Body of pancreas (tissue), 4 donors: Measurements from ENCODE around the gene WNT10A. TPM values are rescaled to one million over a fixed set of nuclear protein-coding genes. Genes with fewer than 3 reads are reported as not detected.
"Not testable (repeated sequence)": the region's sequence is repeated elsewhere in the genome, so short reads cannot be mapped to it uniquely, and the experiment has no call there.

ENCODE experiments used
- ATAC-seq: fragments of 150-250 bp; one replicate; pipeline ENCODE4 v1.9.1; 2016
- DNase-seq, 4 donors: peaks; one replicate each; pipeline ENCODE4 v3.0.0-alpha.2; 2019
- H3K27ac ChIP-seq, 4 donors: fragments of 200-600 bp; sonication (generic); 1 replicate in 3 of 4; 2 replicates in 1 of 4; pipeline versions ENCODE4 v1.5.1 to v1.6.1; 2016 to 2019; ENCODE audit warnings: mild to moderate bottlenecking in 1 of 4, mixed read lengths in 1 of 4, moderate library complexity in 1 of 4
- H3K27me3 ChIP-seq, 2 donors: fragments of 200-600 bp; sonication (generic); one replicate each; pipeline ENCODE4 v1.6.0; 2016; ENCODE audit warnings: mild to moderate bottlenecking in 1 of 2
- H3K36me3 ChIP-seq, 2 donors: fragments of 200-600 bp; sonication (generic); replicated peaks in 1 of 2; 2 replicates each; pipeline ENCODE4 v1.5.1; 2016; ENCODE audit warnings: low read depth in 2 of 2; ENCODE audit not compliant: insufficient read depth in 1 of 2
- H3K4me1 ChIP-seq: fragments of 200-600 bp; sonication (generic); one replicate; pipeline ENCODE4 v1.6.0; 2016
- H3K4me3 ChIP-seq, 2 donors: fragments of 200-600 bp; sonication (generic); 1 replicate in 1 of 2; 2 replicates in 1 of 2; pipeline ENCODE4 v1.5.1; 2016 to 2019
- H3K9me3 ChIP-seq, 3 donors: fragments of 200-600 bp; sonication (generic); 1 replicate in 2 of 3; 2 replicates in 1 of 3; pipeline ENCODE4 v1.5.1; 2016
- POLR2A ChIP-seq, 3 donors: fragments of 450-650 bp; IDR thresholded peaks; one replicate each; pipeline ENCODE4 v1.6.1; 2016; ENCODE audit warnings: antibody characterized with exemption in 3 of 3, mild to moderate bottlenecking in 2 of 3
- WGBS, 2 donors: methylation state at CpG; one replicate each; pipeline ENCODE4 v1.1.5; 2017; 5-methylcytosine and 5-hydroxymethylcytosine counted together
- intact Hi-C: fragments of 100-400 bp; cut with DNase I; formaldehyde crosslinking; loops from one replicate; pipeline ENCODE4 v1.15.1; 2023
- small RNA-seq: library from RNA; depleted of rRNA; stranded (forward); fragments of <200 nt; gene quantifications from one replicate; pipeline ENCODE3, GENCODE V24; 2016
- total RNA-seq, 2 donors: library from RNA; depleted of rRNA; stranded (reverse); fragments of >200 nt; gene quantifications; one replicate each; pipeline ENCODE4 v1.1.0, GENCODE V29; 2016
- TF ChIP-seq, protein P1 (sequence below), 7 experiments: fragments of 450-650 bp in 4 of 7; fragments of 200-600 bp in 3 of 7; sonication (generic) in 3 of 7; IDR thresholded peaks; one replicate each; pipeline ENCODE4 v1.5.1; 2016 to 2019; ENCODE audit warnings: antibody characterized with exemption in 7 of 7

Gene WNT10A
- total RNA-seq, 2 donors from 2014 or later, result 0.52 TPM; not detected in 1

DNA sequence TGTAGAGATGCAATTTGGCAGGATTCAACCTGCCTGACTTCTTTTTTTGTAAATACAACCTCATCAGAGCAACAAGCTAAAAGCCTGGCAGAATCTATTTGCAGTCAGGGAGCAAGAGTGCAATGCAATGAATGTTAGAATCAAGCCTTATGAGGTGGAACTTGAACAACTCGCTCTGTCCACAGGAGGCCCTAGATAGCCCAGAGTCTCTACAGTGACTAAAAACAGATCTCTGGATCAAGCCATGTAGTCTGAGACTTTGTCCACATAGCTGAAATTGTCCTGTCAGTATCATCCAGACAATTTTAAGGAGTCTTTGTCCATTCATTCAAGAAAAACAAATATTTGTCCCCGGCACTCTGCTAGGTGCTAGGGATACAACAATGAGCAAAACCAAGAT lies 46.8 kb downstream of the WNT10A start:
- no peak for ATAC-seq
- no peaks in the 10 kb centered on the region for H3K36me3 ChIP-seq
- no peak overlapping the region for H3K4me3 ChIP-seq
- H3K4me1 ChIP-seq, result no peaks in the 10 kb centered on the region
- no peak for DNase-seq
- no peaks in the 10 kb centered on the region for H3K9me3 ChIP-seq
- no peak overlapping the region for H3K27ac ChIP-seq
- H3K27me3 ChIP-seq, result no peaks in the 10 kb centered on the region
- intact Hi-C loops, result no loop called here
- TF ChIP-seq POLR2A (IDR thresholded peaks at IDR 0.05), result no peak
- TF ChIP-seq, protein P1, sequence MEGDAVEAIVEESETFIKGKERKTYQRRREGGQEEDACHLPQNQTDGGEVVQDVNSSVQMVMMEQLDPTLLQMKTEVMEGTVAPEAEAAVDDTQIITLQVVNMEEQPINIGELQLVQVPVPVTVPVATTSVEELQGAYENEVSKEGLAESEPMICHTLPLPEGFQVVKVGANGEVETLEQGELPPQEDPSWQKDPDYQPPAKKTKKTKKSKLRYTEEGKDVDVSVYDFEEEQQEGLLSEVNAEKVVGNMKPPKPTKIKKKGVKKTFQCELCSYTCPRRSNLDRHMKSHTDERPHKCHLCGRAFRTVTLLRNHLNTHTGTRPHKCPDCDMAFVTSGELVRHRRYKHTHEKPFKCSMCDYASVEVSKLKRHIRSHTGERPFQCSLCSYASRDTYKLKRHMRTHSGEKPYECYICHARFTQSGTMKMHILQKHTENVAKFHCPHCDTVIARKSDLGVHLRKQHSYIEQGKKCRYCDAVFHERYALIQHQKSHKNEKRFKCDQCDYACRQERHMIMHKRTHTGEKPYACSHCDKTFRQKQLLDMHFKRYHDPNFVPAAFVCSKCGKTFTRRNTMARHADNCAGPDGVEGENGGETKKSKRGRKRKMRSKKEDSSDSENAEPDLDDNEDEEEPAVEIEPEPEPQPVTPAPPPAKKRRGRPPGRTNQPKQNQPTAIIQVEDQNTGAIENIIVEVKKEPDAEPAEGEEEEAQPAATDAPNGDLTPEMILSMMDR (IDR thresholded peaks at IDR 0.05), result no peak
- WGBS, 2 donors, result 39 to 55% methylated on average over 2 of the region's 2 CpGs

DNA sequence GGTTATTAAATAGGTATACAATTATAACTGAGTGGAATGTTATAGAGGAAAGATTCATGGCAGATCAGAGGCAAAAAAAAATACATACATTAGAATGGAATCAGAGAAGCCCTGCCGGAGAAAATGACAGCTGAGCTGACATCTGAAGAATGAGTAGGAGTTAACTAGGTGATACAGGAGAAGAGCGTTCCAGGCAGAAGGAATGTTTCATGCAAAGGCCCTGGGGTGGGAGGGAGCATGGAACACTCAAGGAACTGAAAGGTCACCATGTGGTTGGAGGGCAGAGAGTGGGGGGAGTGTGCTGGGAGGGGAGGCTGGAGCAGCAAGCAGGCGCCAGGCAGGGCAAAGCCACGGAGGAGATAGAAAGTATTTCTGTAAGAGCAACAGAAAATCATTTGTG lies 47.2 kb downstream of the WNT10A start:
- TF ChIP-seq POLR2A (IDR thresholded peaks at IDR 0.05), result no peak
- TF ChIP-seq, protein P1 (IDR thresholded peaks at IDR 0.05), result no peak
- 43 to 48% methylated on average over 4 of the region's 4 CpGs for WGBS, 2 donors

DNA sequence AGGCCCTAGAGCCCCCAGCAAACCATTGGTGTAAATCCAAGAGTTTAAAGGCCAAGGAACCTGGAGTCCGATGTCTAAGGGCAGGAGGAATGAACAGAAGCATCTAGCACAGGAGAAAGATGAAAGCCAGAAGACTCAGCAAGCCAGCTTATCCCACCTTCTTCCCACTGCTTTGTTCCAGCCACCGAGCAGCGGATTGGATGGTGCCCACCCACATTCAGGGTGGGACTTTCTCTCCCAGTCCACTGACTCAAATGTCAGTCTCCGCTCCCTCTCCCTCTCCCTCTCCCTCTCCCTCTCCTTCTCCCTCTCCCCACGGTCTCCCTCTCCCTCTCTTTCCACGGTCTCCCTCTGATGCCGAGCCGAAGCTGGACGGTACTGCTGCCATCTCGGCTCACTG lies 49.8 kb downstream of the WNT10A start:
- H3K27ac ChIP-seq, ATAC-seq, H3K9me3 ChIP-seq, intact Hi-C loops, H3K36me3 ChIP-seq, DNase-seq, H3K27me3 ChIP-seq, H3K4me3 ChIP-seq, H3K4me1 ChIP-seq: not testable (repeated sequence)
- 82 to 94% methylated on average over 4 to 10 of the region's 10 CpGs for WGBS, 2 donors

More for the DNA sequence above, 47.2 kb downstream of the WNT10A start:
- Histone ChIP-seq H3K27ac (no peak overlapping the region), H3K4me1 (no peaks in the 10 kb centered on the region), H3K9me3 (no peaks in the 10 kb centered on the region), H3K4me3 (no peak overlapping the region), H3K27me3 (no peaks in the 10 kb centered on the region), H3K36me3 (no peaks in the 10 kb centered on the region)
- intact Hi-C loops, result no loop called here
- ATAC-seq (no peak), DNase-seq (no peak)

DNA sequence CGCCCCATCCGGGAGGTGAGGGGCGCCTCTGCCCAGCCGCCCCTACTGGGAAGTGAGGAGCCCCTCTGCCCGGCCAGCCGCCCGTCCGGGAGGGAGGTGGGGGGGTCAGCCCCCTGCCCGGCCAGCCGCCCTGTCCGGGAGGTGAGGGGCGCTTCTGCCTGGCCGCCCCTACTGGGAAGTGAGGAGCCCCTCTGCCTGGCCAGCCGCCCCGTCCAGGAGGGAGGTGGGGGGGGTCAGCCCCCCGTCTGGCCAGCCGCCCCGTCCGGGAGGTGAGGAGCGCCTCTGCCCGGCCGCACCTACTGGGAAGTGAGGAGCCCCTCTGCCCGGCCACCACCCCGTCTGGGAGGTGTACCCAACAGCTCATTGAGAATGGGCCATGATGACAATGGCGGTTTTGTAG lies 51.1 kb downstream of the WNT10A start:
- H3K9me3 ChIP-seq, intact Hi-C loops, H3K4me1 ChIP-seq, H3K27ac ChIP-seq, H3K36me3 ChIP-seq, H3K4me3 ChIP-seq, ATAC-seq, DNase-seq, H3K27me3 ChIP-seq: not testable (repeated sequence)
- 88 to 93% methylated on average over 9 to 10 of the region's 25 CpGs for WGBS, 2 donors

Small RNAs within 50 kb of the gene (small RNA-seq; reads per million reads assigned to genes)
- gene RNU6-642P, result not detected

Other genes with a start within 250 kb of the WNT10A start
- 10 to 100 TPM; 12.2 to 14.3 TPM for gene ZNF142, start 221.2 kb upstream of the WNT10A start, total RNA-seq
- gene BCS1L, start 221.2 kb upstream of the WNT10A start, total RNA-seq, result 10 to 100 TPM; 34.2 to 64.3 TPM
- 10 to 100 TPM in 1 of 2 donors, 1 to 10 TPM in 1; 3.0 to 14.8 TPM for gene RNF25, start 208.8 kb upstream of the WNT10A start, total RNA-seq
- gene STK36, start 208.8 kb upstream of the WNT10A start, total RNA-seq, result 10 to 100 TPM; 35.0 to 57.4 TPM
- gene TTLL4, start 170.0 kb upstream of the WNT10A start, total RNA-seq, result 10 to 100 TPM in 1 of 2 donors, 1 to 10 TPM in 1; 9.1 to 31.3 TPM
- gene CYP27A1, start 98.7 kb upstream of the WNT10A start, total RNA-seq, result 1 to 10 TPM; 9.3 to 9.9 TPM
- gene PRKAG3, start 49.0 kb upstream of the WNT10A start, total RNA-seq, result not detected
- gene WNT6, start 21.0 kb upstream of the WNT10A start, total RNA-seq, result 1 to 10 TPM in 1 of 2 donors, not detected in 1; 1.0 TPM
- gene CDK5R2, start 78.8 kb downstream of the WNT10A start, total RNA-seq, result under 1 TPM in 1 of 2 donors, not detected in 1; 0.78 TPM
- not detected for gene FEV, start 104.3 kb downstream of the WNT10A start, total RNA-seq
- 10 to 100 TPM; 23.1 to 26.4 TPM for gene CRYBA2, start 112.6 kb downstream of the WNT10A start, total RNA-seq
- gene CFAP65, start 160.7 kb downstream of the WNT10A start, total RNA-seq, result not detected
- 1 to 10 TPM in 1 of 2 donors, not detected in 1; 1.0 TPM for gene IHH, start 180.1 kb downstream of the WNT10A start, total RNA-seq